Measurements from ENCODE around the gene ZP1.

GRCh38 chr11:60878245-60879101 is 11.1 kb downstream of the ZP1 start:
- TF ChIP-seq CTCF (conservative IDR thresholded peaks at IDR 0.05; ENCODE audit: low read length), result no peak
- TF ChIP-seq EZH2phosphoT487 (IDR thresholded peaks at IDR 0.05; ENCODE audit: borderline replicate concordance), result no peak
